Measurements from ENCODE around the gene STIM2. TPM values are rescaled to one million over a fixed set of nuclear protein-coding genes. Genes with fewer than 3 reads are reported as not detected.
A peak's percentile ranks its signal among the peaks of the same experiment; 100 is the strongest.

The STIM2 gene
- total RNA-seq, 3 donors from 2014 or later, result 22.2 to 32.4 (median 23.5) TPM

GRCh38 chr4:27057662-27058061 is 197.0 kb downstream of the STIM2 start:
- TF ChIP-seq CTCF (IDR thresholded peaks at IDR 0.05), result no peak
- Histone ChIP-seq H3K4me1 (ENCODE audit: low read depth) (no peaks in the 10 kb centered on the region), H3K4me3 (no peak overlapping the region), H3K36me3 (ENCODE audit: low read depth) (no peaks in the 10 kb centered on the region), H3K9me3 (no peaks in the 10 kb centered on the region)
- DNase-seq, result no peak
- ATAC-seq, result no peak
- intact Hi-C loops (cut with DNase I, micrococcal nuclease), result loop anchor here in 1 of 2 donors (10.0 kb wide), 1 partner anchor 67 kb away; no protein-coding TSS in a partner anchor

GRCh38 chr4:27058819-27059406 is 198.3 kb downstream of the STIM2 start:
- H3K36me3 ChIP-seq (ENCODE audit: low read depth), result no peaks in the 10 kb centered on the region
- no peaks in the 10 kb centered on the region for H3K9me3 ChIP-seq
- no peak for TF ChIP-seq CTCF (IDR thresholded peaks at IDR 0.05)
- no peak for DNase-seq
- H3K4me3 ChIP-seq, result no peak overlapping the region
- intact Hi-C loops (cut with DNase I, micrococcal nuclease), result loop anchor here in 1 of 2 donors (10.0 kb wide), 1 partner anchor 66 kb away; no protein-coding TSS in a partner anchor
- H3K4me1 ChIP-seq (ENCODE audit: low read depth), result no peaks in the 10 kb centered on the region
- ATAC-seq, result no peak

- Histone ChIP-seq H3K9me3 (no peaks in the 10 kb centered on the region), H3K4me3 (no peak overlapping the region), H3K4me1 (ENCODE audit: low read depth) (no peaks in the 10 kb centered on the region), H3K36me3 (ENCODE audit: low read depth) (no peaks in the 10 kb centered on the region)
- TF ChIP-seq CTCF (IDR thresholded peaks at IDR 0.05), result no peak
- intact Hi-C loops (cut with DNase I, micrococcal nuclease), result loop anchor here in 1 of 2 donors (10.0 kb wide), 1 partner anchor 65 kb away; no protein-coding TSS in a partner anchor
- DNase-seq (no peak), ATAC-seq (no peak)
These were observed 198.8 kb downstream of the STIM2 start for GRCh38 chr4:27059446-27059845.

- no peaks in the 10 kb centered on the region for H3K4me1 ChIP-seq (ENCODE audit: low read depth)
- DNase-seq, result no peak
- no peaks in the 10 kb centered on the region for H3K36me3 ChIP-seq (ENCODE audit: low read depth)
- TF ChIP-seq CTCF (IDR thresholded peaks at IDR 0.05), result no peak
- intact Hi-C loops (cut with DNase I, micrococcal nuclease), result no loop called here
- no peaks in the 10 kb centered on the region for H3K9me3 ChIP-seq
- no peak overlapping the region for H3K4me3 ChIP-seq
- ATAC-seq, result no peak
These were observed 201.6 kb downstream of the STIM2 start for GRCh38 chr4:27062256-27062655.

- H3K9me3 ChIP-seq, result no peaks in the 10 kb centered on the region
- no peaks in the 10 kb centered on the region for H3K36me3 ChIP-seq (ENCODE audit: low read depth)
- no peak for DNase-seq
- TF ChIP-seq CTCF (IDR thresholded peaks at IDR 0.05), result no peak
- ATAC-seq, result peak; percentile 33
- H3K4me1 ChIP-seq (ENCODE audit: low read depth), result no peaks in the 10 kb centered on the region
- H3K4me3 ChIP-seq, result no peak overlapping the region
- intact Hi-C loops (cut with DNase I, micrococcal nuclease), result no loop called here
These were observed 205.9 kb downstream of the STIM2 start for GRCh38 chr4:27066591-27066990.

All from mucosa of descending colon (tissue), 3 donors.